HG02678 (cell line): ENCODE data around the gene CCL22.
"Not testable (repeated sequence)": the region's sequence is repeated elsewhere in the genome, so short reads cannot be mapped to it uniquely, and the experiment has no call there.

Experiments
- ATAC-seq: cut with Tn5 transposase; IDR thresholded peaks from one replicate; pipeline ENCODE4 v1.9.1; 2021; ENCODE audit warnings: mild to moderate bottlenecking, moderate library complexity; ENCODE audit not compliant: unreplicated experiment

CCL22 gene

GRCh38 chr16:57358527-57359095 is at the start of gene CCL22:
CCL22 (plus strand) TSS chr16:57358783; CDS start chr16:57358817, 34 bp downstream.
- ATAC-seq = peak; percentile 61

GRCh38 chr16:57310801-57311200 is 47.8 kb upstream of the CCL22 start:
- ATAC-seq = no peak

GRCh38 chr16:57313509-57313908 is 45.1 kb upstream of the CCL22 start:
- no peak for ATAC-seq

GRCh38 chr16:57314161-57314785 is 44.3 kb upstream of the CCL22 start:
- ATAC-seq = no peak

GRCh38 chr16:57315416-57315815 is 43.2 kb upstream of the CCL22 start:
- ATAC-seq = no peak

GRCh38 chr16:57316390-57317017 is 42.1 kb upstream of the CCL22 start:
- ATAC-seq = no peak

- no peak for ATAC-seq
Measured at GRCh38 chr16:57318240-57318970, 40.2 kb upstream of the CCL22 start.

GRCh38 chr16:57319646-57320045 is 38.9 kb upstream of the CCL22 start:
- no peak for ATAC-seq

- no peak for ATAC-seq
Measured at GRCh38 chr16:57324749-57325148, 33.8 kb upstream of the CCL22 start.

GRCh38 chr16:57325458-57325857 is 33.1 kb upstream of the CCL22 start:
- no peak for ATAC-seq

GRCh38 chr16:57329718-57330327 is 28.8 kb upstream of the CCL22 start:
- ATAC-seq = no peak

- no peak for ATAC-seq
Measured at GRCh38 chr16:57331355-57331754, 27.2 kb upstream of the CCL22 start.

GRCh38 chr16:57333402-57333801 is 25.2 kb upstream of the CCL22 start:
- no peak for ATAC-seq

- ATAC-seq = no peak
Measured at GRCh38 chr16:57335366-57335765, 23.2 kb upstream of the CCL22 start.

GRCh38 chr16:57341062-57341440 is 17.5 kb upstream of the CCL22 start:
- no peak for ATAC-seq

- ATAC-seq = no peak
Measured at GRCh38 chr16:57341441-57342303, 16.9 kb upstream of the CCL22 start.

- not testable (repeated sequence) for ATAC-seq
Measured at GRCh38 chr16:57342606-57343005, 16.0 kb upstream of the CCL22 start.

GRCh38 chr16:57343221-57343620 is 15.4 kb upstream of the CCL22 start:
- no peak for ATAC-seq

- ATAC-seq = not testable (repeated sequence)
Measured at GRCh38 chr16:57344094-57344493, 14.5 kb upstream of the CCL22 start.

GRCh38 chr16:57345021-57345420 is 13.6 kb upstream of the CCL22 start:
- no peak for ATAC-seq
